Measurements from ENCODE around the gene NFIC. TPM values are rescaled to one million over a fixed set of nuclear protein-coding genes. Genes with fewer than 3 reads are reported as not detected.

NFIC gene
- total RNA-seq, 1 experiment from 2014 or later = 8.0 TPM

GRCh38 chr19:3470500-3471128, 104.2 kb downstream of the NFIC start:
- H3K27ac Mint-ChIP-seq = no peak overlapping the region
- H2BK12ac ChIP-seq (ENCODE audit: insufficient read length, low read depth, low read length) = no peak overlapping the region
- H3K4ac ChIP-seq (ENCODE audit: low read depth, low read length) = no peak overlapping the region
- no peaks in the 10 kb centered on the region for H3K9me3 ChIP-seq (ENCODE audit: control insufficient read depth, low read depth, low read length)
- H2BK15ac ChIP-seq (ENCODE audit: low read depth, low read length) = no peak overlapping the region
- peaks cover under 1 to 3% of the 10 kb centered on the region in 2 experiments; a peak in 3 of 4 replicates for H3K4me1 Mint-ChIP-seq
- H3K4me3 Mint-ChIP-seq = no peak overlapping the region; a peak in 1 of 5 replicates
- H3K4me1 ChIP-seq (ENCODE audit: insufficient read depth, low read length) = no peaks in the 10 kb centered on the region
- no peak overlapping the region for H2BK5ac ChIP-seq (ENCODE audit: insufficient read length, low read length)
- H3K27ac ChIP-seq (ENCODE audit: insufficient read length, low read depth, low read length) = no peak overlapping the region
- H3K14ac ChIP-seq (ENCODE audit: insufficient read depth, low read length) = no peak overlapping the region
- no peak overlapping the region for H3K4me2 ChIP-seq (ENCODE audit: insufficient read depth, insufficient read length, low read length)
- no CpG with 5 or more reads among the region's 11 CpGs for WGBS (ENCODE audit: extremely low coverage, insufficient read length, low lambda C conversion rate)
- H3K18ac ChIP-seq (ENCODE audit: insufficient read length, low read depth, low read length) = no peak overlapping the region
- no peak overlapping the region for H3T11ph ChIP-seq (ENCODE audit: low read length)
- no peak overlapping the region for H3K23ac ChIP-seq (ENCODE audit: insufficient read length, low read depth, low read length)
- peaks cover 0 to 4% (median 0%) of the 10 kb centered on the region in 3 experiments; a peak in 2 of 7 replicates for H3K36me3 Mint-ChIP-seq (ENCODE audit: insufficient read depth in 1 of 3, low read depth in 3 of 3)
- no peak overlapping the region for H3K56ac ChIP-seq (ENCODE audit: insufficient read length, low read depth, low read length)
- TF ChIP-seq, protein P1, sequence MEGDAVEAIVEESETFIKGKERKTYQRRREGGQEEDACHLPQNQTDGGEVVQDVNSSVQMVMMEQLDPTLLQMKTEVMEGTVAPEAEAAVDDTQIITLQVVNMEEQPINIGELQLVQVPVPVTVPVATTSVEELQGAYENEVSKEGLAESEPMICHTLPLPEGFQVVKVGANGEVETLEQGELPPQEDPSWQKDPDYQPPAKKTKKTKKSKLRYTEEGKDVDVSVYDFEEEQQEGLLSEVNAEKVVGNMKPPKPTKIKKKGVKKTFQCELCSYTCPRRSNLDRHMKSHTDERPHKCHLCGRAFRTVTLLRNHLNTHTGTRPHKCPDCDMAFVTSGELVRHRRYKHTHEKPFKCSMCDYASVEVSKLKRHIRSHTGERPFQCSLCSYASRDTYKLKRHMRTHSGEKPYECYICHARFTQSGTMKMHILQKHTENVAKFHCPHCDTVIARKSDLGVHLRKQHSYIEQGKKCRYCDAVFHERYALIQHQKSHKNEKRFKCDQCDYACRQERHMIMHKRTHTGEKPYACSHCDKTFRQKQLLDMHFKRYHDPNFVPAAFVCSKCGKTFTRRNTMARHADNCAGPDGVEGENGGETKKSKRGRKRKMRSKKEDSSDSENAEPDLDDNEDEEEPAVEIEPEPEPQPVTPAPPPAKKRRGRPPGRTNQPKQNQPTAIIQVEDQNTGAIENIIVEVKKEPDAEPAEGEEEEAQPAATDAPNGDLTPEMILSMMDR (conservative IDR thresholded peaks at IDR 0.05) = no peak
- H3K27me3 ChIP-seq (ENCODE audit: insufficient read depth, low read length) = peaks cover 6% of the 10 kb centered on the region; the same call in 1 of the 2 replicates
- H4K91ac ChIP-seq (ENCODE audit: insufficient read length, low read depth, low read length) = no peak overlapping the region
- H2BK20ac ChIP-seq (ENCODE audit: low read depth, low read length, poor library complexity, severe bottlenecking) = no peak overlapping the region
- H3K79me1 ChIP-seq (ENCODE audit: insufficient read depth, low read depth, low read length, poor library complexity, severe bottlenecking) = no peaks in the 10 kb centered on the region
- no peak overlapping the region for H3K9ac ChIP-seq (ENCODE audit: extremely low read depth, insufficient read length, low read length)
- no peak overlapping the region for H4K8ac ChIP-seq (replicated peaks; ENCODE audit: insufficient read length, low read depth, low read length)
- H2AK5ac ChIP-seq (ENCODE audit: insufficient read length, low read length) = no peak overlapping the region
- peaks cover 11 to 17% of the 10 kb centered on the region in 2 experiments for H3K9me3 Mint-ChIP-seq
- DNase-seq = no peak
- no peak overlapping the region for H2BK120ac ChIP-seq (ENCODE audit: low read depth, low read length, poor library complexity, severe bottlenecking)
- H3K23me2 ChIP-seq (ENCODE audit: insufficient read length, low read depth, low read length, poor library complexity, severe bottlenecking) = no peaks in the 10 kb centered on the region
- no peaks in the 10 kb centered on the region for H3K79me2 ChIP-seq (ENCODE audit: insufficient read depth, low read length)
- peaks cover 55% of the 10 kb centered on the region for H3K27me3 Mint-ChIP-seq (ENCODE audit: low read depth)
- H2AFZ ChIP-seq (ENCODE audit: low read length) = no peak overlapping the region
- H4K20me1 ChIP-seq (ENCODE audit: control insufficient read depth, insufficient read depth, insufficient read length) = no peaks in the 10 kb centered on the region
- no peak overlapping the region for H4K5ac ChIP-seq (ENCODE audit: insufficient read length, low read depth, low read length)
